ENCODE data around the gene CFAP43.
"Not testable (repeated sequence)": the region's sequence is repeated elsewhere in the genome, so short reads cannot be mapped to it uniquely, and the experiment has no call there.

CFAP43 gene

DNA sequence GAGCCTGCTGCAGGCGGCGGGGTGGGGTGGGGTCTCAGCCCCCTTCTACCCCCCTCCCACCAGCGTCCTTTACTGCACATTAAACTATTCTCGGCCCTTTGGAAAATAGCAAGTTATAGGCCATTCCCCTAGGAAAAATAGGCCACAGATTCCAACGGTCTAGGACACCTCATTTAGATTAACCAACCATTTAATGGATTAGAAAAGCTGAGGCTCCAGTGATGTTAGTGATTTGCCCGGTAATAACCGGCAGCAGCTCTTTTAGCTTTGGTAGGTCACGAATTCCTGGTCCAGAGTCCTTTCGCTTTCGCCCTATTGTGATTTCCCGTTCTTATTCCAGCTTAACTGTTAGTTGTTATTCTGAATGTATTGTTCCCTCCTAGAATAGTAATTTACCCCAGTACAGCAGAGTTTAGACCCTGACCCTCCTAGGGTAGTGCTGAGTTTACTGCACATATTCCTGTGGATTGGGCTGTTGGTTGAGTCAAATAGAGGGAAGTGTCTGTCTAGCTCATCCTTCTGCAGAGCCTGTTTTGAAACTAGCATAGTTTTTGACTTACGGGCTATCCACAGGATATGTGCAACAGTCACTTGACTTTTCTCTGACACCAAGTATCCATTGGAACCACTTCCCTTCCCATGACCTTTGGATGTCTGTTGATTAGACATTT is 23.3 kb upstream of the CFAP43 start:
- DNase-seq (ENCODE audit: low read depth) = no peak

DNA sequence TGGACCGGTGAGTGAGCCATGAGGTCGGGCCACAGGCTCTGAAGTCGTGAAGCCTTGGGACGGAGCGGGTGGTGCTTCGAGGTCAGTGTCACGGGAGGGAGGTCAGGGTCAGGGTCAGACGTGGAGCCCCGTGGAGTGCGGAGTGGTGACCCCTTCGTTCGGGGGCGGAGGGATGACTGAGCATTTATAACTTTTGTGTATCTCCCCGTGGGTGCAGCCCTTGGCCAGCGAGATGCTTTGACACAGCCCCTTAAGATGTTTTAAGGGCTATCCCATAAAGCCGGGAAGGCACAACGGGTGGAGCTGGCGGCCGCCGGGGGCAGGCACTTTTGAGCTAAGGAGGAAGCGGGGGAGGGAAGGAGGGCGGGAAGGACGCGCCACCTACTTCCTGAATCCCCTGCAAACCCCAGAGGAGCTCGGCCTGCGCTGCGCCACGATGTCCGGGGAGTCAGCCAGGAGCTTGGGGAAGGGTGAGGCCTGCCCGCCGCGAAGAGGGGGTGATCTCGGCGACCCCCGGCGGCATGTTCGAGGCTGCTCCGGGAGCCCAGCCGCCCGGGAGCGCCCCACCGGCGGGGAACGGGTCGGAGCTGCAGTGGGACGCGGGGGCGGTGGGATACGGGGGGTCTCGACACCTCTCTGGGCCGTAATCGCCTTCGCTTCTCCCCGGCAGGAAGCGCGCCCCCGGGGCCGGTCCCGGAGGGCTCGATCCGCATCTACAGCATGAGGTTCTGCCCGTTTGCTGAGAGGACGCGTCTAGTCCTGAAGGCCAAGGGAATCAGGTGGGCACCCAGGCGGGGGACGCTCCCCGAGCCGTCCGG is 22.5 kb upstream of the CFAP43 start, which contains the start of gene GSTO1:
Gene GSTO1, plus strand, starts transcription at position 400 of the 818 bp plus-strand sequence. Its CDS starts 37 bp downstream, at position 437.
- no peak for DNase-seq (ENCODE audit: low read depth)

DNA sequence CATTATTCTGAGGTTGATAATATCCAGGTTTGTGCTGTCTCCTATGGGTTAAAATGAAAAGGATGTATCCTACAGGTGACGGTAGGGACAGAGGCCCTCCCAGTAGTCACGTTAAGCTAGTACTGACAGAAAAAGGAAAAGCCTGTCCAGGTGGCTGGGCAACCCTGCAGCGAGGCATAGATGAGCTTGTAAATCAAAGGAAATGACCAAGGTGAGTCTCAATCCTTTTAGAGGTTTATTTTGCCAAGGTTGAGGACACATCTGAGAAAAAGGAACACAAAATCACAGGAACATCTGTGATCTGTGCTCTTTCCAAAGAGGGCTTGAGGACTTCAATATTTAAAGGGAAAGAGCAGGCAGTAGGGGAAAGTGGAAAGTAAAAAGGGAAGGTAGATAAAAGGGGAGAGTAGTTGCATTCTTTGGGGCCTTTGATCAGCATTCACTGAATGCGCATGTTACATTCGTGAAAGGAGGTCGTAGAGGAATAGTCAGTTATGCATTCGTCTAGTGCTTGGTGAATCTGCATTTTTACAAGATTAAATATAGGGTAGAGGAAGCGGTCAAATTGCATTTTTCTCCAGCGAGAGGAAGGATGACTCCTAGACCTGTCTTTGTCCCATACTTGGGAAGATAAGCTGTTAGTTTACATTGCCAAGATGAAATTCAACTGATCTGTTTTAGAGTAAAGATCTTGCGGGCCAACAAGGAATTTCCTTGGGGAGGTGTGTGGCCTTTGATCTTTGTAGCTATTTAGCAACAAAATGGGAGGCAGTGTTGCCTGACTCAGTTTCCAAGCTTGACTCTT is 21.6 kb upstream of the CFAP43 start:
- no peak for DNase-seq (ENCODE audit: low read depth)

DNA sequence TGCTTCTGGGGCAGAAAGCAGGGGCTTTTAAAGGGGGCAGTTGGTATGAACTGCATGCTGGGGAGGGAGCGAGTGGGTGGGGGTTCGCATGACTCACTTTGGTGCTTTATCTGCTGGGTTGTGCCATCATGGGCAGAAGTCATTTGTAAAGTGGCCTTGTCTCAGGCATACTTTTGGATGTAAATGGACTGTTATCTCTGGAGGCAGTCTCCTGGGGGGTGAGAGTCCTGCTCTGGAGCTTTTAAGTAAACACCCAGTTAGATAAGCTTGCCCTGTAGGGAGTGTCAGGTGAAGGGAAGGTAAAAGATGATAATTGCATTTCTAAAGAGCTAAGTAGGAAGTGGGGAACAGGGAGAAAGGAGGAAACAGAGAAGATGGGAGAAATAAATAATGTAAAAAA is 20.9 kb upstream of the CFAP43 start:
- DNase-seq (ENCODE audit: low read depth) = no peak

DNA sequence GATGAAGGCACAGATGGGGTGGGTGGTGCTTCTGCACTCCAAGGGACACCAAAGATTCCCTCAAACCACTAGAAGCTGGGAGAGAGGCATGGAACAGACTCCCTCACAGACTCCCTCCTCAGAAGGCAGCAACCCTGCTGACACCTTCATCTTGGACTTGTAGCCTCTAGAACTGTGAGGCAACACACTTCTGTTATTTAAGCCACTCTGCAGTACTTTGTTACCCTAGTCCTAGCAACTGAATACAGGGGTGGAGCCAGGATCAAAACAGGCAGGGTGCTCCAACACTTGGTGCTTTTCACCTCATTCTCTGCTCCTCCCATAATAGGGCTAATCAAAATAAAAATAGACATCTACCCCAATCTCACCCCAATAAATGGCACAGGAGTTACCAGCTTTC is 20.2 kb upstream of the CFAP43 start:
- no peak for DNase-seq (ENCODE audit: low read depth)

DNA sequence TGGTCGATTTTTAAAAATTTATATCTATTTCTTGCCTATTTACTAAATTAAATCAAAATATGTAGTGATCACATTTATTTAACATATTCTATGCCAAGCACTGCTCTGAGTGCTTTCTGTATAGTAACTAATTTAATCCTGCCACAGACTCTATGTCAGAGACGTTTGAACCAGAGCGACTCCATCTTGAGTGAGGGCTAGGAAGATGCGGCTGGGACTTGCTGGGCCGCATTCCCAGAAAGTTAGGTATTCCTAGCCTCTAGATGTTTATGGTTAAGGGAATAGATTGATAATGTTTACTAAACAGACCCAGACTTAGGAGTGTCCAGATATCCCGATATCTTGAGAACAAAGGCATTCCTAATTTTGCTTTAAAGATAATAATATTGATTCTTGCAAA is 19.3 kb upstream of the CFAP43 start:
- no peak for DNase-seq (ENCODE audit: low read depth)

DNA sequence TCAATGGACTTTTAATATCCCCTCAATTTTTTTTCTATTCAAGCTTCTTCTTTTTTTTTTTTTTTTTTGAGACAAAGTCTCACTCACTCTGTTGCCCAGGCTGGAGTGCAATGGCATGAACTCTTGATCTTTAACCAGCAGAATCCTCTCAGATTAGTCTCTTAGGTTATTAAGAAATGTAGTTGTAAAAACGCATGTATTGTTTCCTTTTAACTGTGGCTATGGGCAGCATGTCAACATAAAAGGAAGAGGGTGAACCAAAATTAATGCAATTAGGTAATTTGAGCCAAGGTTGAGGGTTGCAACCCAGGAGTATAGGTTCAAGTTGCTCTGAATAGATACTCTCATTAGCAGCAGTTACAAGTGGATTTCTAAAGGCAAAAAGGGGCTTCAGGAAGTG is 18.2 kb upstream of the CFAP43 start:
- DNase-seq (ENCODE audit: low read depth) = no peak

DNA sequence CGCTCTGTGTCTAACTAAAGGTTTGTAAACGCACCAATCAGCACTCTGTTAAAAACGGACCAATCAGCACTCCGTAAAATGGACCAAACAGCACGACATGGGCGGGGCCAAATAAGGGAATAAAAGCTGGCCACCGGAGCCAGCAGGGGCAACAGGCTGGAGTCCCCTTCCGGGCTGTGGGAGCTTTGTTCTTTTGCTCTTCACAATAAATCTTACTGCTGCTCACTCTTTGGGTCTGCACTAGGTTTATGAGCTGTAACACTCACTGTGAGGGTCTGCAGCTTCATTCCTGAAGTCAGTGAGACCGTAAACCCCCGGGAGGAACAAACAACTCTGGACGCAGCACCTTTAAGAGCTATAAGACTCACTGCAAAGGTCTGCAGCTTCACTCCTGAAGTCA is 16.8 kb upstream of the CFAP43 start:
- not testable (repeated sequence) for DNase-seq (ENCODE audit: low read depth)

DNA sequence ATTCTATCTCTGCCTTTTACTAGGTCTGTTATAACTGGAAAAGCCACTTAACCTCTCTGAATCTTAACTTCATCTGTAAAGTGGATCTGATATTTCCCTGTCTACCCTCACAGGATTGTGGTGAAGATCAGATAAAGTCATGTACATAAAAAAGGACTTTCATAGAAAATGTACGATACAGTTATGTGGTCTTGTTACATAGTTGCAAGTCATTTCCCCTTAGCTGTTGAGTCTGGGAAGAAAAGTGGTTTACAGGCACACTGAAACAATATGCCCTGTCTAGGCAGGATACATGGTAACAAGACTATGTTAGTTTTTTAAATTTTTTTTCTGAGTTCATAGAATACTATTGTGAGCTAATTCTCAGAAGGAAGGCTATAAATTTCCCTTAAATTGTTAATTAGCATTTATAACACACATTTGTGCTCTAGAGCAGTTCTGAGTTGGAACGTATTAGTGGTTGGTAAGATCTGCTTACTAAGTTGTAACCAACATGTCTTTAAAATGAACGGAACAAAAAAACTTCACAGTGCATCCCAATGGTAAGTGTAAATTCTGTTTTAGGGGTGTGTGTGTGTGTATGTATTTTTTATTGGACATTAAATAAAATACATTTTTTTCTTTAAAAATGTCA is 15.5 kb upstream of the CFAP43 start:
- DNase-seq (ENCODE audit: low read depth) = no peak

DNA sequence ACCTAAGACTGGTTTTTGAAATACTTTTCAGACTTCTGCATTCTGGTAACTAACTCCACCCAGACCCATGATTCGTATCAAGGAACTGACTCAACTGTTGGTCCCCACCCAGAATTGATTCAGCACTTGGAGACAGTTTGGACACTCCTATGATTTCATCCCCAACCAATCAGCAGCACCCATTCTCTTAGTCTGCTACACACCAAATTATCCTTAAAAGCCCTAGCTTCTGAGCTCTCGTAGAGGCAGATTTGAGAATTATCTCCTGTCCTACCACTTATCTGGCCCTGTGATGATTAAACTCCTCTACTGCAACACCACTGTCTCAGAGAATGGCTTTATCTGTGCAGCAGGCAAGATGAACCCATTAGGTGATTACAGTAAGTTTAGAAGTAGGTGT is 14.8 kb upstream of the CFAP43 start:
- DNase-seq (ENCODE audit: low read depth) = no peak

DNA sequence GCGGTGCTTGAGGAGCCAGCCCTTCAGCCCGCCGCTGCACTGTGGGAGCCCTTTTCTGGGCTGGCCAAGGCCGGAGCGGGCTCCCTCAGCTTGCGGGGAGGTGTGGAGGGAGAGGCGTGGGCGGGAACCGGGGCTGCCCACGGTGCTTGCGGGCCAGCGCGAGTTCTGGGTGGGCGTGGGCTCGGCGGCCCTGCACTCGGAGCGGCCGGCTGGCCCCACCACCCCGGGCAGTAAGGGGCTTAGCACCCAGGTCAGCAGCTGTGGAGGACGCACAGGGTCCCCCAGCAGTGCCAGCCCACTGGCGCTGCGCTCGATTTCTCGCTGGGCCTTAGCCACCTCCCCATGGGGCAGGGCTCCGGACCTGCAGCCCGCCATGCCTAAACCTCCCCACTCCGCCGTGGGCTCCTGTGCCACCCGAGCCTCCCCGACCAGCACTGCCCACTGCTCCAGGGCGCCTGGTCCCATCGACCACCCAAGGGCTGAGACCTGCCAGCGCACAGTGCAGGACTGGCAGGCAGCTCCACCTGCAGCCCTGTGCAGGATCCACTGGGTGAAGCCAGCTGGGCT is 13.0 kb upstream of the CFAP43 start:
- DNase-seq (ENCODE audit: low read depth) = no peak

DNA sequence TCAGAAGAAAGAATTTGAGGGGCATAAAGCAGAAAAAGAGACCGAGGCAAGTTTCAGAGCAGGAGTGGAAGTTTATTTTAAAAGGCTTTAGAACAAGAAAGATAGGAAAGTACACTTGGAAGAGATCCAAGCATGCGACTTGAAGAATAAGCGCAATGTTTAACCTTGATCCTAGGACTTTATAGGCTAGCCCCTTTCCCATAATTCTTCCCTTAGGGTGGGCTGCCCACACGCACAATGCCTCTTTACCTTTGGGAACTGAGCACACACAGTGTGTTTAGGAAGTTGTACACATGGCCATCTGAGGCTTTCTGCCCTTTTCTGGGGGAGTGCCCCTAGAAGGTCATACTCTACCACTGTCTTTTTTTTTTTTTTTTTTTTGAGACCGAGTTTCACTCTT is 11.3 kb upstream of the CFAP43 start:
- DNase-seq (ENCODE audit: low read depth) = no peak

DNA sequence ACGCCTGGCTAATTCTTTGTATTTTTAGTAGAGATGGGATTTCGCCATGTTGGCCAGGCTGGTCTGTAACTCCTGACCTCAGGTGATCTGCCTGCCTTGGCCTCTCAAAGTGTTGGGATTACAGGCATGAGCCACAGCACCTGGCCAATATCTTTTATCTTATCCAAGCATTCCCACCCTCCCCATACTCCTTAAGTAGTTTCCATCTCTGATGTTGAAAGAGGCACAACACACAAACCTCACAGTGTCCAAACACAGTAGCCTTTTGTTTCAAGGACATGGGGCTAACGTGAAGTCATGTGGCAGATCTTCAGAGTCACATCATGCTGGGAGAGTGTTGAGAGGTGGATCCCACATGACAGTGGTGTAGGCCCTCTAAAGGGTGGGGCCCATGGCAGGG is 10.8 kb upstream of the CFAP43 start:
- DNase-seq (ENCODE audit: low read depth) = not testable (repeated sequence)

DNA sequence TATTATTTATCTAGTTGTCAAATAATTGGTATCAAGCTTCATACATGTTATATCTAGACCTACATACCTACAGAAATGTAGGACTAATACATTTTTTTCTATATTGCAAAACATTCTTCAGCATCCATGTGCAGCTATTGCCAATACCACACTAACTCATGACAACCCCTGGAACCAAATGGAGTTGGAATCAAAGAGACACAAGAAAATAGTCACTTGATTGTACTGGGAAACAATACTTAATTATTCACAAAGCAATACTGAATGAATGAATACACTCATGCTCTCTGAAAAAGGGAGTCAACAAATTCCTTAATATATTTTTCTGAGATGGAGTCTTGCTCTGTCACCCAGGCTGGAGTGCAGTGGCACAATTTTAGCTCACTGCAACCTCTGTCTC is 10.4 kb upstream of the CFAP43 start:
- no peak for DNase-seq (ENCODE audit: low read depth)

DNA sequence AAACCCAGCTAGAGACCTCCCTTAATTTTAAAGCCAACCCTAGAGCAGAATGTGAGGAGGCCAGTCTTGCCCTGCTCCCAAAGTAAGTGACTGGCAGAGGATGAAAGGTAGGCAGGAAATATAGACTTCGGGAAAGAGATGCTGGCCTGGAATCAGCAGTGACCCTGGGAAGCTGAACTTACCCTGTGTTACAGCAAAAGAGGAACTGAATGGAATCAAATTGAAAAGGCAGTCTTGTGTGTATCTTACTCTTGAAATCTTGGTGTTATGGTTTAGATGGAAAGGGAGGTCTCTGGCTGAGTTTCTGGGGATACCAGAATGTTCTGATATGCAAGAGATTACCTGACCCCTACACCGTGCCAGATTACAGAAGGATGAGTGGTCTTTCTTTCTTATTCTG is 7.9 kb upstream of the CFAP43 start:
- no peak for DNase-seq (ENCODE audit: low read depth)

DNA sequence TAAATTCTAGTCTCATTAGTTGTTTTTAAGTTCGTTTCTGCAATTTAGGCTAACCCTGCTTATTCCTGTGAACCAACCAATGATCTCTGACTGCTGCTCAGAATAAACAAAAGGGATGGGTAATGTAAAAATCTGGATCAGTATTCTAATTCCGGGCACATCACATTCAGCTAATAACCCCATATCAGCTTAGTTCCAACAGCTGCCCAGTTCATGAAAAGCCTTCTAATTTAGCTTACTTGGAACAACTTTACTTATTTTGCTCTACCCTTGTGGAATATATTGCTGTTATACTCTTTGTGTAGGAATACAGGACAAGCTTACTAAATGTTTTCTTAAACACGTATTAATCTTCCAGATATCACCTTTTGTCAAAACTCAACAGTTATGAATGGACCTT is 3.6 kb upstream of the CFAP43 start:
- DNase-seq (ENCODE audit: low read depth) = no peak

DNA sequence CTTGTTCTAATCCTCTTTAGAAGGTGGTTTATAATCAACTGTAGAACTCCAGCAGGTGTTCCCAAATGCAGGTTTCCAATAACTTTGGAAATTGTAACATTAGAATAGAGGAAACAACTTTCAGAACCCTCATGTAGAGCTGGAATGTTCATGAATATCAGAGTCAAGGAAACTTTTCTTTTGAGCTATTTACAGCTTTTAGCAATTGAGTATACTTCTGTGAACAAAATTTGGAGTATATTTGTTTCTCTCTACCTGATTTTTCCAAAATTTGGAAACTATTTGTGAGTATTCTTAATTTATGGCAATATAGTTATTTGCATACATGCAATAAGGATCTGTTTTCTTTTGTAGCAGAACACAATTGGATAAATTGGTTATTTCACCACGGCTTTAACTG is 2.8 kb upstream of the CFAP43 start:
- DNase-seq (ENCODE audit: low read depth) = no peak

DNA sequence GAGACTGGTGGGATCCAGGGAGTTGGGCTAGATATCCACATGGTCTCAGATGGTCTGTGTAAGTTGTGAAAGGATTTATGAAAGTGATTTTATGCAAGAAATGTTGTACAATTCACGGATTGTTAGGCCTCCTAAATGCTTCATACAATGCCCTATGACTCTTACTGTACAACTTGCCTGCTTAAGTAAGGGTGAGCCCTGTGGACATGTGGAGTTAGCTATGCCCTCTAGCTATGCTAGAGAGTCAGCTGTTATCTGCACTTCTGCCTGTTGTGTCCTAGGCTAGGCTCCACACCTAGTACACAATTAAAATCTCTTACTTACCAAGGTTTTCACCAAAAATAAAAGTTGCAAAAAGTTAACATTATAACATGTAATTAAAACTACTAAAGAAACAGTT is 1.7 kb upstream of the CFAP43 start:
- no peak for DNase-seq (ENCODE audit: low read depth)

DNA sequence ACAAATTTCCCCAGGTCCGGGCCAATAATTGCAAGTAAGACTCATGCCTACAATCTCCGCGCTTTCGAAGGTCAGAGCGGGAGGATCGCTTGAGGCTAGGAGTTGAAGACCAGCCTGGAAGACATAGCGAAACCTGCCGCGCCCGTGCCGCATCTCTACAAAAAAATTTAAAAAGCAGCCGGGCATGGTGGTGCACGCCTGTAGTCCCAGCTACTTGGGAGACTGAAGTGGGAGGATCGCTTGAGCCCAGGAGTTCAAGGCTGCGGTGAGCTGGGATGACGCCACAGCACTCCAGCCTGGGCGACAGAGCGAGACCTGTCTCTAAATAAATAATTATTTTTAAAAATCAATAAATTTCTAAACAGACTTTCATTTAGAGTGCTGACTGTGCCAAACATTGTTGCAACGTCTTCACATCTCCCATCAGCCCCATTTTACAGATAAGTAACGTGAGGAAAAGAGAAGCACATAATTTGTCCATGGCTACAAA is 494 bp upstream of the CFAP43 start:
- DNase-seq (ENCODE audit: low read depth) = no peak

DNA sequence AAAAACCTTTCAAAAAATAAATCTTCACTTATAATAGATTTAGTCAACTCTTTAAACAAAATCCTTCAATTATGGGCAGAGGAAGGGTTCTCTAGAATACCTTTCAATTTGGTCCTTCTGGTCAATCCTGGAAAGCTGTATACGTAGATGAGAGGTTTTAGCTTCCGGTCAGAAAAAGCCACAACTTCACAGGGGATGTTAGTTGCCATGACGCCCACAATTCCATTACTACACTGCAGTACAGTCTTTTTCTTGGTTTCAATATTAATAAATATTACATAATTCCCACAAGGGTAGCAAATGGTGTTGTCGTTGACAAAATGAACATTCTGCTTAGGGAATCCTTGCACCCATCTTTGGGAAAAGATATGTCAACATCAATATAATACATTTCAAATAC is 1.7 kb downstream of the CFAP43 start:
- DNase-seq (ENCODE audit: low read depth) = no peak

DNA sequence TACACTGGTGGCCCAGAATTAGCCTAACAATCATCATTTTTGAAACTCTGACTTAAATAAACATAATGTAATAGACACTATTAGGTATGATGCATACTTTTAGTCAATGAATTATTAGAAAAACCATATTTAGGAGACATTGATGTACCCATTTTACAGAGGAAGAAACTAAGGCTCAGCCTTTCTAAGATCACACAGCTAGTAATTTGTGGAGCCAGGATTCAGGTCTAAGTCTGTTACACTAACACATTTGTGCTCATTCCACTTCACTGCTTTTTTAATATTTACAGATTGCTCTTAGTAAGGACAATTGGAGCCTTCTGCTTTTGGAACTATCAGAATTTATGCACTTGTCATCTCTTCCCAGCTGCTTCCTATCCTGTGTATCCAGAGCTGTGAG is 8.9 kb downstream of the CFAP43 start:
- no peak for DNase-seq (ENCODE audit: low read depth)

DNA sequence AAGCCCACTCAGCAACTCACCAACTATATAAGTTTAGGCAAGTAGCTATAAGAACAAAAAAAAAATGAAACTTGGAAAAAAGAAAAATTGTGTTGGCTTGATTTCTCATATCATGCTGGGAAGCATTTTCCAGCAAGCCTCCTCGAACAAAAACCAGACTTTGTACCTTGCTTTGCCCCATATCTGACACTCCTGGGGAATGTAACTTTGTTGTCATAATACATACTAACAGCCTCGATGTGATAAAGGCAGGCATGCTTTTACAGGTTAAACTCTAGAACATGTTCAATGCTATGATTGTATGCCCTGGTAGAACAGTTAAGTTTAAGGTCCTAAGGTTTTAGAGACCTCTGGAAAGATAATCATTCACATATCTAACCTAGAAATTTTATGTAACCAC is 11.6 kb downstream of the CFAP43 start:
- DNase-seq (ENCODE audit: low read depth) = no peak

Measured in stimulated activated CD8-positive, alpha-beta memory T cell treated with anti-CD3 and anti-CD28 coated beads, Interleukin-7, amount 100 ng/mL, for 24 hours (primary cell).